HG02759 (cell line): ENCODE measurements around the gene STX3.
"Not testable (repeated sequence)": the region's sequence is repeated elsewhere in the genome, so short reads cannot be mapped to it uniquely, and the experiment has no call there.

ENCODE experiments used
- ATAC-seq: cut with Tn5 transposase; IDR thresholded peaks from one replicate; pipeline ENCODE4 v1.9.1; 2021; ENCODE audit warnings: mild to moderate bottlenecking, moderate library complexity; ENCODE audit not compliant: unreplicated experiment

The STX3 gene

DNA sequence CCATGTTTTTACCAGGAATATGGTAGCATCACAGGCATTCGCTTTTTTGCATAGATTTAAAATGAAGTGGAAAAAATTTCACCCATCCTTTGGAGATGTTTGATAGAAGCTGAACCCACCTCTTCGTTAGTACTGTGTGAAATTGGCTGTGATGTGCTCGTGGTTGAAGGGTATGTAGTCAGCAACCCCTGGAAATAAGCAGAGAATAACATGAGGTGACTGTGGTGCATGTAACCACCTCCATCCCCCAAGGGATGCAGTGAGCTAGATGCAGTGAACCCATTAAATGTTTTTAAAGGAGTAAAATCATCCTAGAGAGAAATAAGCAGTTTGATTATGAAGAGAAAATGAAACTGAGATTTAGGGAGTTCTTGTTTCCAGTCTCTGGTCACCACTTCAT is 74.2 kb downstream of the STX3 start:
- no peak for ATAC-seq

DNA sequence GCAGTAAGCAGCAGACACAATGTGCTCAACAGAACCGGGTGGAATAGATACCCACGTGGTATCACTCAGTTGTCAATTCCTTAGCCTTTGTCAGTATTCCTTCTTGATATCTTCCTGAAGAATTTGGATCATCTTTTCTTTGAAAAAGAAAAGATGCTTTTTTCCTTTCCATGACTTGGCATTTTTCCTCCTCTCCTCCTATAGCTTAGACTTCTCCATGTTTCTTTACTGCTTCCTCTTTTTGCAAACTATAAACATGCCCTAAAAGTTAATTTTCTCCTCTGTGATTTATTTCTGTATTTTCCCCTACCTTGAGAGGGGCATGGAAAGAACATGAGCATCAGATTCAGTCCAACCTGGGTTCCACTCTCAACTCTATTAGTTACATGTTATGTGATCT is 78.4 kb downstream of the STX3 start:
- ATAC-seq = no peak

DNA sequence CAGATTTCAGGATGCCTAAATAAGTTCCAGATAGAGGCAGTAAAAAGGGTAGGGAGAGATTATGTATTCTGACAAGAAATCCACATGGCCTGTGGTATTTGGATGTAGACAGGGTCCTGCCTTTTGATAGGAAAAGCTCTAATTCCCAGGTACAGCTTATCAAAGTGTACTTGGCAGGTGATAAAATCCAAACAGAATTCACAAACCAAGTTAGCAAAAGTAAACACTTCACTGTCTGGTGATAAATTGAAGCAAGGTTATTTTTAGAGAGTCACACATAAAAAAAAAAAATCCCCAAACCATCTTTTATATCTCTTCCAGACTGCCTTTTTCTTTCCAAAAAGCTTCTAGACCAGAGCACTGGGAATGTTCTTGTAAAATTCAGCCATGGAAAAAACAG is 84.4 kb downstream of the STX3 start:
- no peak for ATAC-seq

DNA sequence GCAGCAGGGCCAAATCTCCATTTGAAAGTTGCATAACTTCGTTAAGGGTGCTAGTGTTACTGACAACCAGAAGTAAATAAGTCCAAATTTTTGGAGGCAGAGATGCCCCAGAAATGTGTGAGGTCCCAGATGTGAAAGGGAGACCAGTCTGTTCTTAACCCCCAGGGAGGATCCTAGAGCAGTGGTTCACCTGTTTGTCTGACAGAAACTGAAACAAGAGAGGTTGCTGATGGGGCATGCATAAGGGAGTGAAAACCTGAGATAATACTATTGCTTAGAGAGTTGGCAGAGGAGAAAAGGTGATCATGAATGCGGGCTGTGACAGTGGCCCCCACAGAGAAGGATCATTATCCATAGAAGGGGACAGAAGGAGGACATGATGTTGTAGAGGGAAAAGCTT is 86.3 kb downstream of the STX3 start:
- ATAC-seq = peak; percentile 66

GRCh38 chr11:59842316-59842715 is 87.1 kb downstream of the STX3 start:
- ATAC-seq = no peak

GRCh38 chr11:59845399-59845798 is 90.2 kb downstream of the STX3 start, which contains the start of gene CBLIF:
CBLIF (minus strand) TSS chr11:59845499; CDS start chr11:59845453, 46 bp downstream.
- ATAC-seq = no peak

DNA sequence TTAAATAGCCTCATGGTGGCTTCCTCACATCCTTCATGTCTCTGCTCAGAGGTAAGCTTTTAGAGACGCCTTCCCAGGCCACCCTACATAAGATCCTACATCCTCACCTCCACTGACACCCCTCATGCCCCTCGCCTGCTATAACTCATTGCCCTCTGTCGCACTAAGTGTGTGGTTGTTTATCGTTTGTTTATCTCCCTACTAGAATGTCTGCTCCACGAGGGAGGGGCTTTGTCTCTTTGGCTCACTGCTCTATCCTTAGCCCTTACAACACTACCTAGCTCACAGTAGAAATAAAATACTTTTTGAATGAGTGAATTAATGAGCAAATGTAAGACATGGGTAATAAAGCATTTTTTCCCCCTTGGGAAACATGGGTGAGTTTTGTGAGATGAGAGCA is 91.4 kb downstream of the STX3 start:
- ATAC-seq = no peak

GRCh38 chr11:59847626-59848025 is 92.5 kb downstream of the STX3 start:
- ATAC-seq = no peak

- ATAC-seq = not testable (repeated sequence)
Observed at GRCh38 chr11:59848439-59848838, 93.3 kb downstream of the STX3 start.

DNA sequence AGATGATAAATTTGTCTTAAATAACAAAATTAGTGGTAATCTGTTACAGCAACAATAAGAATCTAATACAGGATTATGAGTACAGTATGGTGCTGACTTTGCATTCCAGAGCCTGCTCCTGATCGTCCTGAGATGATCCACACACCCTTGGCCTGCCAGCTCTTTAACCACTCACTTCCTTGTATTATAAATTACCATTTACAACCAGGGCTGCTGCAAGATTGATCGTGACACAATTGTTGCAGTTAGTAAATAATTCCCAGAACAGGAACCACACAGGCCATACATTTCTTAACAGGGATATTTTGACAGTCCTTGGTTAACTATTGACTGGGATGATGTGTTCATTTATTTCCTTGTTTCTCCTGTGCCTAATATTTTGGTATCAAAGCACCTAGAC is 94.0 kb downstream of the STX3 start:
- no peak for ATAC-seq

DNA sequence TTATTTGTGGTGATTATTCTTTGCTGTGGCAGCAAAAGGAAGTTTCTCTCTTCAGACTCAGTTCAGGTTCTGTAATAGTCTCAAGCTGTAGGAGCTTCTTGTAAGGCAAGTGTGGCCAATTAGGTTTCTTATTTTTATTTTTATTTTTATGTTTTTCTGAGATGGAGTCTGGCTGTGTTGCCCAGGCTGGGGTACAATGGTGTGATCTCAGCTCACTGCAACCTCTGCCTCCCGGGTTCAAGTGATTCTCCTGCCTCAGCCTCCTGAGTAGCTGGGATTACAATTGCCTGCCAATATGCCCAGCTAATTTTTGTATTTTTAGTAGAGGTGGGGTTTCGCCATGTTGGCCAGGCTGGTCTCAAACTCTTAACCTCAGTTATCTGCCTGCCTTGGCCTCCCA is 94.4 kb downstream of the STX3 start:
- ATAC-seq = not testable (repeated sequence)

DNA sequence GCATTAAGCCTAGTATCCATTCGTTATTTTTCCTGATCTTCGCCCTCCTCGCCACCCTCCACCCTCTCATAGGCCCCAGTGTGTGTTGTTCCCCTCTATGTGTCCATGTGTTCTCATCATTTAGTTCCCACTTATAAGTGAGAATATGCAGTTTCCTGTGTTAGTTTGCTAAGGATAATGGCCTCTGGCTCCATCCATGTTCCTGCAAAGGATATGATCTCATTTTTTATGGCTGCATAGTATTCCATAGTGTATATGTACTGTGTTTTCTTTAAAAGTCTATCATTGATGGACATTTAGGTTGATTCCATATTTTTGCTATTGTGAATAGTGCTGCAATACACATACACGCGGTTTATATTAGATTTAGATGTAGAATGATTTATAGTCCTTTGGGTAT is 96.2 kb downstream of the STX3 start:
- not testable (repeated sequence) for ATAC-seq

DNA sequence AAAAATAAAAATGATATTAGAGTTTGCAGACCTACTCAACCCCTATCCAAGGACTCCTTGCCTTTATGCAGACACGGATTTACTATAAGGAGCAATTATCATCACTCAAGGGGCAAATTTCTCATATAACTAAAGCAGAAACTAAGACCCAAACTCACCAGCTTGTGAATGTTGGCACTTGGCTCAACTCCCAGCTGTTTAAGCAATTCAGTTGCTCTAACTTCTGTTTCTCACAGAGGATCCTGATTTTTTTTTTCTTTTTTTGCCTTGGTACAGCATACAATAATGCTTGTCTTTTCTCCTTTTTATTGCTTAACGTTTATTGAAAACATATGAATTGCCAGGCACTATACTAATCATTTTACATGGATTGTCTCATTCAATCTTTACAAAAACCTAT is 99.7 kb downstream of the STX3 start:
- no peak for ATAC-seq
